Left forelimb (tissue), 1 donor: Measurements from ENCODE around the gene FAM184B.

Source experiments
- DNase-seq: peaks from one replicate; pipeline ENCODE4 v3.0.0-alpha.2; 2018; ENCODE audit warnings: low spot score

FAM184B gene

GRCh38 chr4:17635056-17635455 lies 146.4 kb downstream of the FAM184B start:
- no peak for DNase-seq

- no peak for DNase-seq
Observed at GRCh38 chr4:17633600-17633999, 147.8 kb downstream of the FAM184B start.

- DNase-seq: peak; percentile 17
Observed at GRCh38 chr4:17630228-17630627, 151.2 kb downstream of the FAM184B start.

GRCh38 chr4:17624821-17625220 lies 156.6 kb downstream of the FAM184B start:
- no peak for DNase-seq

- peak; percentile 25 for DNase-seq
Observed at GRCh38 chr4:17623451-17624001, 157.9 kb downstream of the FAM184B start.

- no peak for DNase-seq
Observed at GRCh38 chr4:17619416-17620105, 161.9 kb downstream of the FAM184B start.

GRCh38 chr4:17618926-17619325 lies 162.5 kb downstream of the FAM184B start:
- no peak for DNase-seq

- DNase-seq: peak; percentile 12
Observed at GRCh38 chr4:17616283-17616682, 165.1 kb downstream of the FAM184B start.

GRCh38 chr4:17614416-17615299 lies 166.8 kb downstream of the FAM184B start, which contains the start of gene MED28:
Gene MED28 (plus strand): TSS chr4:17614641. CDS start chr4:17614655, 14 bp downstream.
- DNase-seq: peak; percentile 94

GRCh38 chr4:17613761-17614415 lies 167.5 kb downstream of the FAM184B start:
- no peak for DNase-seq

GRCh38 chr4:17605236-17605635 lies 176.2 kb downstream of the FAM184B start:
- no peak for DNase-seq

- DNase-seq: no peak
Observed at GRCh38 chr4:17599826-17600225, 181.6 kb downstream of the FAM184B start.

GRCh38 chr4:17597517-17597916 lies 183.9 kb downstream of the FAM184B start:
- DNase-seq: no peak

- DNase-seq: no peak
Observed at GRCh38 chr4:17595471-17596005, 185.9 kb downstream of the FAM184B start.

GRCh38 chr4:17589355-17589754 lies 192.1 kb downstream of the FAM184B start:
- no peak for DNase-seq

- DNase-seq: no peak
Observed at GRCh38 chr4:17587094-17587822, 194.2 kb downstream of the FAM184B start.

GRCh38 chr4:17584521-17585213 lies 196.8 kb downstream of the FAM184B start:
- DNase-seq: no peak

- DNase-seq: no peak
Observed at GRCh38 chr4:17583941-17584340, 197.5 kb downstream of the FAM184B start.

GRCh38 chr4:17583276-17583675 lies 198.1 kb downstream of the FAM184B start:
- DNase-seq: no peak

- DNase-seq: no peak
Observed at GRCh38 chr4:17580969-17581368, 200.5 kb downstream of the FAM184B start.
